ENCODE measurements around the gene FAM20C. TPM values are rescaled to one million over a fixed set of nuclear protein-coding genes. Genes with fewer than 3 reads are reported as not detected.

Gene FAM20C
- total RNA-seq, 4 donors from 2014 or later, result 17.3 to 20.7 (median 19.8) TPM

GRCh38 chr7:162632-163297 lies 29.6 kb upstream of the FAM20C start:
- TF ChIP-seq CTCF (IDR thresholded peaks at IDR 0.05), result no peak
- TF ChIP-seq POLR2A (IDR thresholded peaks at IDR 0.05), result no peak
- intact Hi-C loops (cut with DNase I; ENCODE audit: low total_unique reads), result no loop called here
- H3K4me3 ChIP-seq (ENCODE audit: low read depth, poor library complexity, severe bottlenecking), result no peak overlapping the region
- 54 to 60% methylated on average over 21 of the region's 21 CpGs for WGBS, 2 donors
- no peak for DNase-seq (ENCODE audit: low spot score in 2 of 2)

- WGBS, 2 donors, result 64 to 69% methylated on average over 11 to 12 of the region's 12 CpGs
- no peak overlapping the region for H3K4me3 ChIP-seq (ENCODE audit: low read depth, poor library complexity, severe bottlenecking)
- no peak for DNase-seq (ENCODE audit: low spot score in 2 of 2)
- intact Hi-C loops (cut with DNase I; ENCODE audit: low total_unique reads), result no loop called here
- TF ChIP-seq CTCF (IDR thresholded peaks at IDR 0.05), result no peak
Observed at GRCh38 chr7:163298-163695, 29.1 kb upstream of the FAM20C start.

GRCh38 chr7:163971-164881 lies 28.1 kb upstream of the FAM20C start:
- no peak for DNase-seq (ENCODE audit: low spot score in 2 of 2)
- WGBS, 2 donors, result 77 to 81% methylated on average over 30 to 34 of the region's 34 CpGs

GRCh38 chr7:164882-165660 lies 27.3 kb upstream of the FAM20C start:
- H3K4me3 ChIP-seq (ENCODE audit: low read depth, poor library complexity, severe bottlenecking), result no peak overlapping the region
- intact Hi-C loops (cut with DNase I; ENCODE audit: low total_unique reads), result no loop called here
- no peak for TF ChIP-seq POLR2A (IDR thresholded peaks at IDR 0.05)
- TF ChIP-seq CTCF (IDR thresholded peaks at IDR 0.05), result no peak
- 51 to 62% methylated on average over 13 of the region's 13 CpGs for WGBS, 2 donors
- no peak for DNase-seq (ENCODE audit: low spot score in 2 of 2)

More at GRCh38 chr7:163971-164881, 28.1 kb upstream of the FAM20C start:
- no peak for TF ChIP-seq POLR2A (IDR thresholded peaks at IDR 0.05)
- no peak for TF ChIP-seq CTCF (IDR thresholded peaks at IDR 0.05)
- intact Hi-C loops (cut with DNase I; ENCODE audit: low total_unique reads), result no loop called here
- no peak overlapping the region for H3K4me3 ChIP-seq (ENCODE audit: low read depth, poor library complexity, severe bottlenecking)

GRCh38 chr7:165661-166337 lies 26.6 kb upstream of the FAM20C start:
- no peak for DNase-seq (ENCODE audit: low spot score in 2 of 2)
- TF ChIP-seq CTCF (IDR thresholded peaks at IDR 0.05), result no peak
- TF ChIP-seq POLR2A (IDR thresholded peaks at IDR 0.05), result no peak
- intact Hi-C loops (cut with DNase I; ENCODE audit: low total_unique reads), result no loop called here
- WGBS, 2 donors, result 70 to 71% methylated on average over 10 of the region's 10 CpGs
- H3K4me3 ChIP-seq (ENCODE audit: low read depth, poor library complexity, severe bottlenecking), result no peak overlapping the region
